ENCODE results near the gene KLHL13.

Gene KLHL13

GRCh38 chrX:117992192-117992723, 124.4 kb downstream of the KLHL13 start:
- Histone ChIP-seq H3K4me3 (ENCODE audit: low read length) (no peak overlapping the region), H3K27me3 (ENCODE audit: control insufficient read depth, insufficient read depth, low read length) (no peaks in the 10 kb centered on the region), H3K27ac (ENCODE audit: low read length) (no peak overlapping the region), H3K4me1 (ENCODE audit: control insufficient read depth, insufficient read depth, low read length) (no peaks in the 10 kb centered on the region), H3K36me3 (ENCODE audit: control insufficient read depth, insufficient read depth, low read length) (no peaks in the 10 kb centered on the region), H3K9me3 (ENCODE audit: control insufficient read depth, insufficient read depth, low read length) (no peaks in the 10 kb centered on the region)
- DNase-seq (ENCODE audit: low read depth, low spot score), result no peak
- WGBS (ENCODE audit: insufficient coverage, insufficient read length), result no CpG with 5 or more reads among the region's 1 CpG

- H3K4me3 ChIP-seq (ENCODE audit: low read length), result no peak overlapping the region
- no peaks in the 10 kb centered on the region for H3K27me3 ChIP-seq (ENCODE audit: control insufficient read depth, insufficient read depth, low read length)
- H3K27ac ChIP-seq (ENCODE audit: low read length), result no peak overlapping the region
- no peaks in the 10 kb centered on the region for H3K36me3 ChIP-seq (ENCODE audit: control insufficient read depth, insufficient read depth, low read length)
- no peak for DNase-seq (ENCODE audit: low read depth, low spot score)
- no CpG with 5 or more reads among the region's 3 CpGs for WGBS (ENCODE audit: insufficient coverage, insufficient read length)
- no peaks in the 10 kb centered on the region for H3K4me1 ChIP-seq (ENCODE audit: control insufficient read depth, insufficient read depth, low read length)
- H3K9me3 ChIP-seq (ENCODE audit: control insufficient read depth, insufficient read depth, low read length), result no peaks in the 10 kb centered on the region
These were observed 126.2 kb downstream of the KLHL13 start for GRCh38 chrX:117990438-117990837.

DNA sequence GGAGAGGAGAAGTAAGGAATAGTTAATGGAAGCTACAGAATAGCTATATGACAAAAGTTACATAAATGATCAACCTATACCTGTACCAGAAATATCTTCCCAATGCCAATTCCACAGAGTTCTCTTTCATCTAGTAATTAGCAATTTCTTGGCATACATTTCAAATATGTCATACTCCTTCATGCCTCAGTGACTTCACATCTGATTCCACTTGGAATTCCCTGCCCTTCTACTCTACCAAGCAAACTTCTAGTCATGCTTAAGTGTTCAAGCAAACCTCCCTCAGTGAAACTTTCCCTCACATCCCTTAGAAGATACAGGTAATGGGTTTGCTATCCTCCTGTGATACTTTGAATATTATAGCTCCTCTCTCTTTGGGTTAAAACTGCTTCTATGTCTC, 127.1 kb downstream of the KLHL13 start:
- Histone ChIP-seq H3K27ac (ENCODE audit: low read length) (no peak overlapping the region), H3K9me3 (ENCODE audit: control insufficient read depth, insufficient read depth, low read length) (no peaks in the 10 kb centered on the region), H3K4me1 (ENCODE audit: control insufficient read depth, insufficient read depth, low read length) (no peaks in the 10 kb centered on the region), H3K36me3 (ENCODE audit: control insufficient read depth, insufficient read depth, low read length) (no peaks in the 10 kb centered on the region), H3K27me3 (ENCODE audit: control insufficient read depth, insufficient read depth, low read length) (no peaks in the 10 kb centered on the region), H3K4me3 (ENCODE audit: low read length) (no peak overlapping the region)
- no peak for DNase-seq (ENCODE audit: low read depth, low spot score)

- Histone ChIP-seq H3K4me1 (ENCODE audit: control insufficient read depth, insufficient read depth, low read length) (no peaks in the 10 kb centered on the region), H3K4me3 (ENCODE audit: low read length) (no peak overlapping the region), H3K36me3 (ENCODE audit: control insufficient read depth, insufficient read depth, low read length) (no peaks in the 10 kb centered on the region), H3K27me3 (ENCODE audit: control insufficient read depth, insufficient read depth, low read length) (no peaks in the 10 kb centered on the region), H3K27ac (ENCODE audit: low read length) (no peak overlapping the region), H3K9me3 (ENCODE audit: control insufficient read depth, insufficient read depth, low read length) (no peaks in the 10 kb centered on the region)
- DNase-seq (ENCODE audit: low read depth, low spot score), result no peak
- WGBS (ENCODE audit: insufficient coverage, insufficient read length), result no CpG with 5 or more reads among the region's 2 CpGs
These were observed 129.2 kb downstream of the KLHL13 start for GRCh38 chrX:117987373-117987772.

DNA sequence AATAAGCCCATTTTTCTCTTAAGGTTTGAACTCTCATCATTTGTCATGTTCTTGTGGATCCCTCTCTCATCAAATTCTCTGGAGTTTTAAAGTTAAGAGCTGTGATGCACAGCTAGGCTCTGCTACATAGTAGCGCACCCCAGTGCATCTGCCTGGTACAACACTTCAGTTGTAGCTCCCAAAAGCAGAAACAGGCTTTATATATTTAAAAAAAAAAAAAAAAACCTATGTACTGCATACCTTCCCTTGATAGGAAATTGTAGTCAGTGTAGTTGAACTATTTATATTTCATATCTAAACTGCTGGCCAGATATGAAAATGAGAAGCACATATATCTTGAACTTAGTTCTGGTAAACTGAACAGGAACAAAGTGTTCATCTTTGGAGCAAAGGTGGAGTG, 131.4 kb downstream of the KLHL13 start:
- no CpG with 5 or more reads among the region's 1 CpG for WGBS (ENCODE audit: insufficient coverage, insufficient read length)
- Histone ChIP-seq H3K9me3 (ENCODE audit: control insufficient read depth, insufficient read depth, low read length) (no peaks in the 10 kb centered on the region), H3K4me1 (ENCODE audit: control insufficient read depth, insufficient read depth, low read length) (no peaks in the 10 kb centered on the region), H3K4me3 (ENCODE audit: low read length) (no peak overlapping the region), H3K27me3 (ENCODE audit: control insufficient read depth, insufficient read depth, low read length) (no peaks in the 10 kb centered on the region), H3K36me3 (ENCODE audit: control insufficient read depth, insufficient read depth, low read length) (no peaks in the 10 kb centered on the region), H3K27ac (ENCODE audit: low read length) (no peak overlapping the region)
- DNase-seq (ENCODE audit: low read depth, low spot score), result no peak

- WGBS (ENCODE audit: insufficient coverage, insufficient read length), result no CpG with 5 or more reads among the region's 4 CpGs
- Histone ChIP-seq H3K9me3 (ENCODE audit: control insufficient read depth, insufficient read depth, low read length) (no peaks in the 10 kb centered on the region), H3K4me1 (ENCODE audit: control insufficient read depth, insufficient read depth, low read length) (no peaks in the 10 kb centered on the region), H3K4me3 (ENCODE audit: low read length) (no peak overlapping the region), H3K36me3 (ENCODE audit: control insufficient read depth, insufficient read depth, low read length) (no peaks in the 10 kb centered on the region), H3K27ac (ENCODE audit: low read length) (no peak overlapping the region), H3K27me3 (ENCODE audit: control insufficient read depth, insufficient read depth, low read length) (no peaks in the 10 kb centered on the region)
- DNase-seq (ENCODE audit: low read depth, low spot score), result no peak
These were observed 133.8 kb downstream of the KLHL13 start for GRCh38 chrX:117982694-117983392.

DNA sequence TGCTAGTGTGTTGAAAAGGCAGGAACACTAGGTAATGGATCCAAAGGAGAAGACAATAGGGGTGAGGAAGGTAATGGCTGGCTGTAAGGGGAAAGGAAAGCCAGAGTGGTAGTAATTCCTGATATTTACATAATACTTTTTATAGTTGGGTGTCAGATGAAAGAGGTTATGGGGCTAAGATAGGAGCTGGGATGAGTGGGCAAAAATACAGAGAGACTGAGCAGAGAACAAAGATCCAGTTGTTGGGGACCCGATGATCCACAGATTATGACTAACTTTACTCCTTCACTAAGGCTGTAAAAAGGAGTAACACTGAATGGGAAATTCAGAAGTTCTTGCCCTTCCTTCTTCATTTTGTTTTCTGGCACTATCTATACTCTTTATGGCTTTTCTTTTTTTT, 138.2 kb downstream of the KLHL13 start:
- no peak overlapping the region for H3K27ac ChIP-seq (ENCODE audit: low read length)
- H3K9me3 ChIP-seq (ENCODE audit: control insufficient read depth, insufficient read depth, low read length), result no peaks in the 10 kb centered on the region
- no peaks in the 10 kb centered on the region for H3K36me3 ChIP-seq (ENCODE audit: control insufficient read depth, insufficient read depth, low read length)
- no CpG with 5 or more reads among the region's 1 CpG for WGBS (ENCODE audit: insufficient coverage, insufficient read length)
- DNase-seq (ENCODE audit: low read depth, low spot score), result no peak
- H3K4me1 ChIP-seq (ENCODE audit: control insufficient read depth, insufficient read depth, low read length), result no peaks in the 10 kb centered on the region
- no peak overlapping the region for H3K4me3 ChIP-seq (ENCODE audit: low read length)
- H3K27me3 ChIP-seq (ENCODE audit: control insufficient read depth, insufficient read depth, low read length), result no peaks in the 10 kb centered on the region

DNA sequence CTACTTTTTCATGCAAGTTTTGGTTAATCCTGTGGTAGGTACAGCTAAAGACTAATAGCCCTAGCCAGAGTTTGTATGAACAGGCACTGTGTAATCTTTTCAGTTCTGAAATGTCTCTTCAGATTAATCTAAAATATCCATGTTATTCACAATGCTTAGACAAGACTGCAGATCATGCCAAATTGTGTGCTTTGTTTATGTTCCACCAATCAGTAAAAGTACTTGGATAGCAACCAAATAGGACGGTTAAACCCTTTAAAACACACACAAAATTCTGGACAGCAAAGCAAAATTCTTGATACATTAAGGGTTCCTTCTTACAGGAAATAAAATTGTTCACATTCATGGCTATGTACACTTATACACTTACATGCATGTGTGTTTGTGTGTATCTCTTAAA, 139.1 kb downstream of the KLHL13 start:
- no peaks in the 10 kb centered on the region for H3K27me3 ChIP-seq (ENCODE audit: control insufficient read depth, insufficient read depth, low read length)
- H3K4me1 ChIP-seq (ENCODE audit: control insufficient read depth, insufficient read depth, low read length), result no peaks in the 10 kb centered on the region; the same call in 1 of the 2 replicates
- no CpG with 5 or more reads among the region's 1 CpG for WGBS (ENCODE audit: insufficient coverage, insufficient read length)

GRCh38 chrX:117973110-117973807, 143.4 kb downstream of the KLHL13 start:
- Histone ChIP-seq H3K27me3 (ENCODE audit: control insufficient read depth, insufficient read depth, low read length) (no peaks in the 10 kb centered on the region), H3K9me3 (ENCODE audit: control insufficient read depth, insufficient read depth, low read length) (no peaks in the 10 kb centered on the region), H3K4me3 (ENCODE audit: low read length) (no peak overlapping the region), H3K36me3 (ENCODE audit: control insufficient read depth, insufficient read depth, low read length) (no peaks in the 10 kb centered on the region), H3K27ac (ENCODE audit: low read length) (no peak overlapping the region), H3K4me1 (ENCODE audit: control insufficient read depth, insufficient read depth, low read length) (no peaks in the 10 kb centered on the region; the same call in 1 of the 2 replicates)
- no peak for DNase-seq (ENCODE audit: low read depth, low spot score)
- WGBS (ENCODE audit: insufficient coverage, insufficient read length), result no CpG with 5 or more reads among the region's 4 CpGs

More for the DNA sequence above, 139.1 kb downstream of the KLHL13 start:
- no peak for DNase-seq (ENCODE audit: low read depth, low spot score)
- H3K27ac ChIP-seq (ENCODE audit: low read length), result no peak overlapping the region
- H3K36me3 ChIP-seq (ENCODE audit: control insufficient read depth, insufficient read depth, low read length), result no peaks in the 10 kb centered on the region
- no peak overlapping the region for H3K4me3 ChIP-seq (ENCODE audit: low read length)
- no peaks in the 10 kb centered on the region for H3K9me3 ChIP-seq (ENCODE audit: control insufficient read depth, insufficient read depth, low read length)

GRCh38 chrX:117972711-117973109, 143.9 kb downstream of the KLHL13 start:
- no peak for DNase-seq (ENCODE audit: low read depth, low spot score)

More at GRCh38 chrX:117972711-117973109, 143.9 kb downstream of the KLHL13 start:
- H3K4me3 ChIP-seq (ENCODE audit: low read length), result no peak overlapping the region
- H3K27ac ChIP-seq (ENCODE audit: low read length), result no peak overlapping the region
- no CpG with 5 or more reads among the region's 7 CpGs for WGBS (ENCODE audit: insufficient coverage, insufficient read length)
- H3K9me3 ChIP-seq (ENCODE audit: control insufficient read depth, insufficient read depth, low read length), result no peaks in the 10 kb centered on the region
- H3K27me3 ChIP-seq (ENCODE audit: control insufficient read depth, insufficient read depth, low read length), result no peaks in the 10 kb centered on the region
- H3K4me1 ChIP-seq (ENCODE audit: control insufficient read depth, insufficient read depth, low read length), result no peaks in the 10 kb centered on the region; the same call in 1 of the 2 replicates
- no peaks in the 10 kb centered on the region for H3K36me3 ChIP-seq (ENCODE audit: control insufficient read depth, insufficient read depth, low read length)

Measured in iPS DF 6.9 (cell line).